HTERT RPE-1 (cell line): ENCODE measurements around the gene HCAR3.
"Not testable (repeated sequence)": the region's sequence is repeated elsewhere in the genome, so short reads cannot be mapped to it uniquely, and the experiment has no call there.

Source experiments
- in situ Hi-C: fragments of 300-500 bp; cut with MboI; formaldehyde crosslinking; loops from 4 replicates; pipeline ENCODE4 v1.14.3; 2020; ENCODE audit warnings: low sequenced_read_pairs

Gene HCAR3

GRCh38 chr12:122724641-122725243 lies 8.1 kb upstream of the HCAR3 start:
- in situ Hi-C loops = no loop called here

GRCh38 chr12:122722387-122722786 lies 5.8 kb upstream of the HCAR3 start:
- in situ Hi-C loops = no loop called here

- in situ Hi-C loops = no loop called here
Observed at GRCh38 chr12:122721057-122721545, 4.5 kb upstream of the HCAR3 start.

- in situ Hi-C loops = not testable (repeated sequence)
Observed at GRCh38 chr12:122715211-122715610, 1.4 kb downstream of the HCAR3 start.

- in situ Hi-C loops = not testable (repeated sequence)
Observed at GRCh38 chr12:122713491-122714188, 3.0 kb downstream of the HCAR3 start.

- in situ Hi-C loops = not testable (repeated sequence)
Observed at GRCh38 chr12:122711266-122711665, 5.3 kb downstream of the HCAR3 start.

- in situ Hi-C loops = not testable (repeated sequence)
Observed at GRCh38 chr12:122710341-122710740, 6.3 kb downstream of the HCAR3 start.

GRCh38 chr12:122709287-122709686 lies 7.3 kb downstream of the HCAR3 start:
- in situ Hi-C loops = not testable (repeated sequence)

- in situ Hi-C loops = not testable (repeated sequence)
Observed at GRCh38 chr12:122703841-122704240, 12.8 kb downstream of the HCAR3 start.

- in situ Hi-C loops = not testable (repeated sequence)
Observed at GRCh38 chr12:122702890-122703611, 13.6 kb downstream of the HCAR3 start, which contains the start of gene HCAR2. TSS of gene HCAR2 (minus strand) at chr12:122703357. CDS start at chr12:122703283, 74 bp downstream.

GRCh38 chr12:122701481-122701880 lies 15.1 kb downstream of the HCAR3 start:
- in situ Hi-C loops = not testable (repeated sequence)

GRCh38 chr12:122700038-122700710 lies 16.4 kb downstream of the HCAR3 start:
- in situ Hi-C loops = not testable (repeated sequence)

- in situ Hi-C loops = not testable (repeated sequence)
Observed at GRCh38 chr12:122696922-122697321, 19.7 kb downstream of the HCAR3 start.

- in situ Hi-C loops = no loop called here
Observed at GRCh38 chr12:122691566-122691965, 25.0 kb downstream of the HCAR3 start.

GRCh38 chr12:122688291-122688690 lies 28.3 kb downstream of the HCAR3 start:
- in situ Hi-C loops = no loop called here

GRCh38 chr12:122687086-122687485 lies 29.5 kb downstream of the HCAR3 start:
- in situ Hi-C loops = no loop called here

- in situ Hi-C loops = no loop called here
Observed at GRCh38 chr12:122686538-122686937, 30.1 kb downstream of the HCAR3 start.

- in situ Hi-C loops = no loop called here
Observed at GRCh38 chr12:122684297-122684813, 32.3 kb downstream of the HCAR3 start.

- in situ Hi-C loops = no loop called here
Observed at GRCh38 chr12:122681814-122682213, 34.8 kb downstream of the HCAR3 start.

- in situ Hi-C loops = not testable (repeated sequence)
Observed at GRCh38 chr12:122680989-122681388, 35.6 kb downstream of the HCAR3 start.

GRCh38 chr12:122676781-122677180 lies 39.8 kb downstream of the HCAR3 start:
- in situ Hi-C loops = not testable (repeated sequence)
